Measurements from ENCODE around the gene LIMS1. TPM values are rescaled to one million over a fixed set of nuclear protein-coding genes. Genes with fewer than 3 reads are reported as not detected.

The LIMS1 gene
- total RNA-seq, result 29.1 and 82.7 TPM in 2 replicates

GRCh38 chr2:108533832-108534583 is at the start of gene LIMS1:
LIMS1 (plus strand) TSS chr2:108534470; CDS start chr2:108534563, 93 bp downstream.

GRCh38 chr2:108719149-108720044 is 185.1 kb downstream of the LIMS1 start, which contains the start of gene RANBP2:
RANBP2 (plus strand) TSS chr2:108719482; CDS start chr2:108719607, 125 bp downstream.

Small RNA genes within 50 kb of the gene (small RNA-seq; reads per million reads assigned to genes)
- gene AC010095.1, result not detected

Other genes starting within 250 kb of the LIMS1 start
- not detected in 2 replicates for gene SULT1C2, start 245.6 kb upstream of the LIMS1 start, total RNA-seq
- gene SULT1C4, start 156.5 kb upstream of the LIMS1 start, total RNA-seq, result not detected in 2 replicates
- gene GCC2, start 85.3 kb upstream of the LIMS1 start, total RNA-seq, result 27.3 and 36.9 TPM in 2 replicates
- gene RANBP2, start 185.0 kb downstream of the LIMS1 start, total RNA-seq, result 47.1 and 68.1 TPM in 2 replicates